Mesenchymal stem cell (in vitro differentiated cells and primary cell): ENCODE data around the gene AMY1A.
"Not testable (repeated sequence)": the region's sequence is repeated elsewhere in the genome, so short reads cannot be mapped to it uniquely, and the experiment has no call there.

ENCODE experiments used
- DNase-seq: peaks from one replicate; pipeline ENCODE4 v3.0.0-alpha.2; 2013
- H2AFZ ChIP-seq: one replicate; pipeline ENCODE4 v1.6.1; 2013; ENCODE audit warnings: low read depth, mild to moderate bottlenecking, control low read depth, inconsistent platforms, low read length, moderate library complexity
- H2AK5ac ChIP-seq: 2 replicates; pipeline ENCODE4 v1.6.1; 2013; ENCODE audit warnings: low read length, moderate library complexity, mild to moderate bottlenecking, inconsistent platforms; ENCODE audit not compliant: severe bottlenecking
- H2BK120ac ChIP-seq: one replicate; pipeline ENCODE4 v1.6.1; 2013; ENCODE audit warnings: low read depth, mild to moderate bottlenecking, inconsistent platforms, low read length, moderate library complexity
- H2BK12ac ChIP-seq, 2 experiments: one replicate each; pipeline ENCODE4 v1.6.1; 2013; ENCODE audit warnings: inconsistent platforms in 2 of 2, low read length in 2 of 2, mild to moderate bottlenecking in 2 of 2, moderate library complexity in 2 of 2, control low read depth in 1 of 2
- H2BK15ac ChIP-seq: one replicate; pipeline ENCODE4 v1.6.1; 2013; ENCODE audit warnings: mild to moderate bottlenecking, low read depth, inconsistent platforms; ENCODE audit not compliant: poor library complexity, severe bottlenecking
- H2BK5ac ChIP-seq: 2 replicates; pipeline ENCODE4 v1.6.1; 2013; ENCODE audit warnings: low read depth, mild to moderate bottlenecking, low read length, control low read depth, inconsistent platforms; ENCODE audit not compliant: poor library complexity, severe bottlenecking
- H3K14ac ChIP-seq, 2 experiments: one replicate each; pipeline ENCODE4 v1.6.1; 2013; ENCODE audit warnings: inconsistent platforms in 2 of 2, low read length in 2 of 2, control low read depth in 1 of 2, mild to moderate bottlenecking in 1 of 2, moderate library complexity in 1 of 2
- H3K18ac ChIP-seq, 2 experiments: one replicate each; pipeline ENCODE4 v1.6.1; 2013; ENCODE audit warnings: inconsistent platforms in 2 of 2, low read length in 2 of 2, control low read depth in 1 of 2, low read depth in 1 of 2, mild to moderate bottlenecking in 1 of 2
- H3K23ac ChIP-seq, 2 experiments: one replicate each; pipeline ENCODE4 v1.6.1; 2013; ENCODE audit warnings: inconsistent platforms in 2 of 2, low read length in 2 of 2, mild to moderate bottlenecking in 2 of 2, moderate library complexity in 2 of 2, control low read depth in 1 of 2
- H3K27ac ChIP-seq: 2 replicates; pipeline ENCODE4 v1.5.1; 2013; ENCODE audit warnings: mild to moderate bottlenecking, moderate library complexity, low read length, control low read depth, inconsistent platforms; ENCODE audit not compliant: poor library complexity, severe bottlenecking
- H3K27me3 ChIP-seq, 2 experiments: 2 replicates each; pipeline versions ENCODE4 v1.6.1 to v1.7.0; 2013; ENCODE audit warnings: low read length in 2 of 2, mild to moderate bottlenecking in 2 of 2, moderate library complexity in 2 of 2, control low read depth in 1 of 2, inconsistent platforms in 1 of 2; ENCODE audit not compliant: control insufficient read depth in 1 of 2, insufficient read depth in 1 of 2
- H3K36me3 ChIP-seq, 2 experiments: 2 replicates each; pipeline versions ENCODE4 v1.6.1 to v1.7.0; 2013; ENCODE audit warnings: low read length in 2 of 2, control low read depth in 1 of 2, inconsistent platforms in 1 of 2, low read depth in 1 of 2, mild to moderate bottlenecking in 1 of 2; ENCODE audit not compliant: insufficient read depth in 2 of 2, control insufficient read depth in 1 of 2
- H3K4ac ChIP-seq, 2 experiments: one replicate each; pipeline ENCODE4 v1.6.1; 2013; ENCODE audit warnings: inconsistent platforms in 2 of 2, low read length in 2 of 2, mild to moderate bottlenecking in 2 of 2, moderate library complexity in 2 of 2, control low read depth in 1 of 2, low read depth in 1 of 2
- H3K4me1 ChIP-seq: 2 replicates; pipeline ENCODE4 v1.6.1; 2013; ENCODE audit warnings: low read depth, low read length, control low read depth; ENCODE audit not compliant: control insufficient read depth, insufficient read depth
- H3K4me2 ChIP-seq: 2 replicates; pipeline ENCODE4 v1.6.1; 2013; ENCODE audit warnings: low read length, mild to moderate bottlenecking, inconsistent platforms; ENCODE audit not compliant: poor library complexity, severe bottlenecking
- H3K4me3 ChIP-seq, 2 experiments: 2 replicates each; pipeline versions ENCODE4 v1.5.1 to v1.7.0; 2013; ENCODE audit warnings: low read length in 2 of 2, mild to moderate bottlenecking in 2 of 2, control low read depth in 1 of 2, low read depth in 1 of 2; ENCODE audit not compliant: insufficient read depth in 1 of 2
- H3K79me1 ChIP-seq: replicated peaks from 2 replicates; pipeline ENCODE4 v1.6.1; 2013; ENCODE audit warnings: mild to moderate bottlenecking, control low read depth, low read length, inconsistent platforms; ENCODE audit not compliant: poor library complexity, severe bottlenecking
- H3K9ac ChIP-seq: 2 replicates; pipeline ENCODE4 v1.7.0; 2013; ENCODE audit warnings: mild to moderate bottlenecking, low read length, moderate library complexity
- H3K9me3 ChIP-seq: 2 replicates; pipeline ENCODE4 v1.7.0; 2013; ENCODE audit warnings: mild to moderate bottlenecking, low read length; ENCODE audit not compliant: control insufficient read depth
- H4K8ac ChIP-seq: one replicate; pipeline ENCODE4 v1.6.1; 2013; ENCODE audit warnings: inconsistent platforms, mild to moderate bottlenecking, low read length, moderate library complexity
- H4K91ac ChIP-seq: one replicate; pipeline ENCODE4 v1.6.1; 2013; ENCODE audit warnings: mild to moderate bottlenecking, low read length, inconsistent platforms
- WGBS: methylation state at CpG from one replicate; pipeline ENCODE4 v1.1.7; 2013; ENCODE audit warnings: mixed read lengths; 5-methylcytosine and 5-hydroxymethylcytosine counted together

Gene AMY1A

DNA sequence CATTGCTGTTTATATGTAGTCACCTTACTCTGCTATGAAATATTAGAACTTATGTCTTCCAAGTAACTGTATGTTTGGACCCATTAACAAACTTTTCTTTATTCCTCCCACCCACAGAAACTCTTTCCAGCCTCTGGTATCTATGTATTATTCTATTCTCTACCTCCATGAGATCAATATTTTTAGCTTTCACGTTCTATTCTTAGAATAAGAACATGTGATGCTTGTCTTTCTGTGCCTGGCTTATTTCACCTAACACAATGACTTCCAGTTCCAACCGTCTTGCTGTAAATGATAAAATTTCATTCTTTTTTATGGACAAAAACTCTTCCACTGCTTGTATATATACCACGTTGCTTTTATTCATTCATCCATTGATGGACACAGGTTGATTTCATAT is 14.4 kb upstream of the AMY1A start:
- H3K79me1 ChIP-seq, H2BK5ac ChIP-seq, H3K4me2 ChIP-seq, H3K9me3 ChIP-seq, H2BK15ac ChIP-seq, H4K8ac ChIP-seq, H3K9ac ChIP-seq, H3K4ac ChIP-seq, H3K14ac ChIP-seq, H3K23ac ChIP-seq, DNase-seq, H3K36me3 ChIP-seq, H3K27me3 ChIP-seq, H2AK5ac ChIP-seq, H2BK12ac ChIP-seq, H3K4me1 ChIP-seq, H3K18ac ChIP-seq, H3K4me3 ChIP-seq, H3K27ac ChIP-seq, H2BK120ac ChIP-seq, H2AFZ ChIP-seq, H4K91ac ChIP-seq: not testable (repeated sequence)
- no CpG with 5 or more reads among the region's 3 CpGs for WGBS

DNA sequence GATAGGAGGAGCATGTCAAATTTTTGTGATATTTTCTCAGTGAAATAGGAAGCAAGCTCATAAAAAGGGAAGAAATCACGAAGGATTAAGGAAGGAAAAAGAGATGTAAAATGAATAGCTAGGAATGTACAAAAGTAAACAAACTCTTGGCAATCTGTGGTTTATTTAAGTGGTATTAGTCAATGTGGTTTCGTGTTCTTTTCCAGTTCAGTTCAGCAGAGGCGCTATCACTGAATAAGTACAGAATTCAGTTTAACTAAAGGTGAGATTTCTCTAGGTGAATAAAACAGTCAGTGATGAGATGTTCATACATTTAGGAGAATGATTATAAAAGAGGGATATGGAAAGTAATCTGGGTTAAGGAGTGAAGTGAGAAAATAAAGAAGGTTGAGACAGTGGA is 11.7 kb upstream of the AMY1A start:
- not testable (repeated sequence) for H3K79me1 ChIP-seq, H3K23ac ChIP-seq, H2AK5ac ChIP-seq, H3K27ac ChIP-seq, DNase-seq, H4K8ac ChIP-seq, H3K9ac ChIP-seq, H2AFZ ChIP-seq, H2BK12ac ChIP-seq, H3K18ac ChIP-seq, H3K4ac ChIP-seq, H2BK5ac ChIP-seq, H3K4me2 ChIP-seq, H3K36me3 ChIP-seq, H3K4me3 ChIP-seq, H3K9me3 ChIP-seq, H2BK120ac ChIP-seq, H3K4me1 ChIP-seq, H2BK15ac ChIP-seq, H3K27me3 ChIP-seq, H4K91ac ChIP-seq, H3K14ac ChIP-seq
- WGBS = no CpG with 5 or more reads among the region's 3 CpGs

GRCh38 chr1:103650305-103650704 is 5.3 kb upstream of the AMY1A start:
- H3K27me3 ChIP-seq, H3K14ac ChIP-seq, H3K23ac ChIP-seq, H3K18ac ChIP-seq, H2AFZ ChIP-seq, H2BK12ac ChIP-seq, H2AK5ac ChIP-seq, H3K9me3 ChIP-seq, H3K27ac ChIP-seq, H4K8ac ChIP-seq, H2BK120ac ChIP-seq, H3K79me1 ChIP-seq, H3K4me3 ChIP-seq, H3K36me3 ChIP-seq, DNase-seq, H4K91ac ChIP-seq, H3K9ac ChIP-seq, H3K4ac ChIP-seq, H3K4me1 ChIP-seq, H2BK5ac ChIP-seq, H3K4me2 ChIP-seq, H2BK15ac ChIP-seq: not testable (repeated sequence)
- WGBS = no CpG with 5 or more reads among the region's 3 CpGs

- H2BK120ac ChIP-seq, H3K18ac ChIP-seq, H4K91ac ChIP-seq, H3K79me1 ChIP-seq, H3K27me3 ChIP-seq, H3K4ac ChIP-seq, H3K23ac ChIP-seq, H3K4me3 ChIP-seq, H3K27ac ChIP-seq, H2BK5ac ChIP-seq, H2BK15ac ChIP-seq, H3K14ac ChIP-seq, H3K9ac ChIP-seq, H2BK12ac ChIP-seq, H4K8ac ChIP-seq, H3K4me2 ChIP-seq, H2AK5ac ChIP-seq, H2AFZ ChIP-seq, DNase-seq, H3K9me3 ChIP-seq, H3K36me3 ChIP-seq, H3K4me1 ChIP-seq: not testable (repeated sequence)
- no CpG with 5 or more reads among the region's 4 CpGs for WGBS
These were observed 4.7 kb upstream of the AMY1A start for GRCh38 chr1:103650889-103651288.
